Endodermal cell (in vitro differentiated cells): ENCODE measurements around the gene STX11. TPM values are rescaled to one million over a fixed set of nuclear protein-coding genes. Genes with fewer than 3 reads are reported as not detected.

Experiments
- DNase-seq: peaks from one replicate; pipeline ENCODE4 v3.0.0-alpha.2; 2017
- H3K27ac ChIP-seq: 2 replicates; pipeline ENCODE4 v1.5.1; 2013; ENCODE audit warnings: mild to moderate bottlenecking, low read depth, low read length, moderate library complexity
- H3K27me3 ChIP-seq: 2 replicates; pipeline ENCODE4 v1.6.1; 2013; ENCODE audit warnings: mild to moderate bottlenecking, low read length, moderate library complexity; ENCODE audit not compliant: insufficient read depth, control insufficient read depth, poor library complexity, severe bottlenecking
- H3K36me3 ChIP-seq: 2 replicates; pipeline ENCODE4 v1.7.0; 2013; ENCODE audit warnings: mild to moderate bottlenecking, low read length, moderate library complexity; ENCODE audit not compliant: control insufficient read depth, insufficient read depth
- H3K4me1 ChIP-seq: one replicate; pipeline ENCODE4 v1.7.0; 2013; ENCODE audit warnings: low read length; ENCODE audit not compliant: control insufficient read depth, insufficient read depth
- H3K4me3 ChIP-seq: 2 replicates; pipeline ENCODE4 v1.5.1; 2013; ENCODE audit warnings: mild to moderate bottlenecking, low read length, moderate library complexity
- H3K9ac ChIP-seq: 2 replicates; pipeline ENCODE4 v1.6.1; 2013; ENCODE audit warnings: mild to moderate bottlenecking, low read length, moderate library complexity; ENCODE audit not compliant: poor library complexity, severe bottlenecking; ENCODE audit errors: extremely low read depth
- H3K9me3 ChIP-seq: 2 replicates; pipeline ENCODE4 v1.6.1; 2013; ENCODE audit warnings: mild to moderate bottlenecking, low read length, moderate library complexity; ENCODE audit not compliant: control insufficient read depth
- H3K27ac Mint-ChIP-seq: 2 replicates; pipeline ENCODE4 v1.8.0; 2020; ENCODE audit warnings: mixed read lengths
- H3K27me3 Mint-ChIP-seq: 2 replicates; pipeline ENCODE4 v1.8.0; 2021; ENCODE audit warnings: mild to moderate bottlenecking, mixed read lengths; ENCODE audit not compliant: insufficient read depth
- H3K36me3 Mint-ChIP-seq: 2 replicates; pipeline ENCODE4 v1.8.0; 2020; ENCODE audit warnings: low read depth, mixed read lengths
- H3K4me1 Mint-ChIP-seq: 2 replicates; pipeline ENCODE4 v1.8.0; 2020; ENCODE audit warnings: mixed read lengths
- H3K4me3 Mint-ChIP-seq: 2 replicates; pipeline ENCODE4 v1.8.0; 2020; ENCODE audit warnings: mild to moderate bottlenecking, moderate library complexity, mixed read lengths
- H3K9me3 Mint-ChIP-seq: 2 replicates; pipeline ENCODE4 v1.8.0; 2020; ENCODE audit warnings: mild to moderate bottlenecking, mixed read lengths
- WGBS, 2 experiments: methylation state at CpG; one replicate each; pipeline versions ENCODE4 v1.1.5 to v1.1.7; 2013; ENCODE audit warnings: missing lambda C conversion rate in 2 of 2, mixed read lengths in 1 of 2; ENCODE audit not compliant: insufficient coverage in 1 of 2, insufficient read length in 1 of 2; 5-methylcytosine and 5-hydroxymethylcytosine counted together
- total RNA-seq, 2 donors: library from RNA; stranded (reverse); fragmentation: NEBNext Ultra II Directional in 1 of 2; extraction: Animal tissue kit (Norgen Biotek cat#: 25700) in 1 of 2; gene quantifications; 2 replicates in 1 of 2; 3 replicates in 1 of 2; pipeline ENCODE4 v1.2.1, GENCODE V29; 2021
- TF ChIP-seq, protein P1 (sequence below): fragments of 200-600 bp; sonication (generic); conservative IDR thresholded peaks from 2 replicates; pipeline ENCODE4 v1.5.0; 2021; ENCODE audit warnings: antibody characterized with exemption, mild to moderate bottlenecking

The STX11 gene
- total RNA-seq, 2 donors from 2014 or later = 0.29 TPM; not detected in 1

DNA sequence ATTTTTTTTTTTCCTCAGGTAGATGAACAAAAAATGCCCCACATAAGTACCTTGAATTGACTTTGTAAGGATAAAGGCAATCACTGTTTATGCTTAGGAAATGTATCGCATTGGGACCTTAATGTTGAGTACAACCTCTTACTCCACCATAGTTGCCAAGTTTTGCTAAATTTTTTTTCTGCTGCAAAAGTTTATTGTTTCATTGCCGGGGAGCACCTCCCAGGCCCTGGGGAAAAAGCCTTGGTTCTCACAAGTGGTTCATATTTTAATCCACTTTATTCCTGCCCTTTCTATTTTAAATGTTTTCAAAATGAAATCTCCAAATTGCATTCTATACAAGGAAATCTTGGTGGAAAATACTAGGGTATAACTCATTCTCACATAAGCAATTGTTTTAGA lies 82.5 kb downstream of the STX11 start:
- WGBS, 2 experiments = 83 to 94% methylated on average over 1 to 2 of the region's 2 CpGs
- Mint-ChIP-seq H3K36me3 (no peaks in the 10 kb centered on the region), H3K9me3 (peaks cover 11% of the 10 kb centered on the region), H3K27me3 (no peaks in the 10 kb centered on the region), H3K27ac (no peak overlapping the region), H3K4me1 (no peaks in the 10 kb centered on the region), H3K4me3 (no peak overlapping the region)
- TF ChIP-seq, protein P1, sequence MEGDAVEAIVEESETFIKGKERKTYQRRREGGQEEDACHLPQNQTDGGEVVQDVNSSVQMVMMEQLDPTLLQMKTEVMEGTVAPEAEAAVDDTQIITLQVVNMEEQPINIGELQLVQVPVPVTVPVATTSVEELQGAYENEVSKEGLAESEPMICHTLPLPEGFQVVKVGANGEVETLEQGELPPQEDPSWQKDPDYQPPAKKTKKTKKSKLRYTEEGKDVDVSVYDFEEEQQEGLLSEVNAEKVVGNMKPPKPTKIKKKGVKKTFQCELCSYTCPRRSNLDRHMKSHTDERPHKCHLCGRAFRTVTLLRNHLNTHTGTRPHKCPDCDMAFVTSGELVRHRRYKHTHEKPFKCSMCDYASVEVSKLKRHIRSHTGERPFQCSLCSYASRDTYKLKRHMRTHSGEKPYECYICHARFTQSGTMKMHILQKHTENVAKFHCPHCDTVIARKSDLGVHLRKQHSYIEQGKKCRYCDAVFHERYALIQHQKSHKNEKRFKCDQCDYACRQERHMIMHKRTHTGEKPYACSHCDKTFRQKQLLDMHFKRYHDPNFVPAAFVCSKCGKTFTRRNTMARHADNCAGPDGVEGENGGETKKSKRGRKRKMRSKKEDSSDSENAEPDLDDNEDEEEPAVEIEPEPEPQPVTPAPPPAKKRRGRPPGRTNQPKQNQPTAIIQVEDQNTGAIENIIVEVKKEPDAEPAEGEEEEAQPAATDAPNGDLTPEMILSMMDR = no peak
- H3K9ac ChIP-seq = no peak overlapping the region
- no peak overlapping the region for H3K4me3 ChIP-seq
- no peaks in the 10 kb centered on the region for H3K4me1 ChIP-seq
- DNase-seq = no peak
- H3K27ac ChIP-seq = no peak overlapping the region
- H3K27me3 ChIP-seq = no peaks in the 10 kb centered on the region
- no peaks in the 10 kb centered on the region for H3K36me3 ChIP-seq
- H3K9me3 ChIP-seq = peaks cover 12% of the 10 kb centered on the region

DNA sequence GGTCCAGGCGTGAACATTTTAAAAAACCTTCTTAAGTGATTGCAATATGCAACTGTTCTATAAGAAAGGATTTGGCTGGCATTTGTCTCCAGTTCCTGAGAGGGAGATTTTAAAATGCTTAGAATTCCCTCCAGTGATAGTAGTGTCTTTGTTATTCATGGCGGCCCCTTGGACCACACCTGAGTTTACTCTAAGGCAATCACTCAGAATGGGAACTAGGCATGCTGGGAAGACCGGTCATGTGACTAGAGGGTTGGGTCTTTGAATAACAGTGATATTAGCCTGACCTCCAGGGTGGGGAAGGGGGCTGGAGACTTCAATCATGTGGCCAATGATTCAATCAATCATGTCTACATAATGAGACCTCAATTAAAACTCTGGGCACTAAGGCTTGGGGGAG lies 84.1 kb downstream of the STX11 start:
- Histone ChIP-seq H3K4me1 (no peaks in the 10 kb centered on the region), H3K4me3 (no peak overlapping the region), H3K36me3 (no peaks in the 10 kb centered on the region), H3K27me3 (no peaks in the 10 kb centered on the region), H3K27ac (no peak overlapping the region), H3K9me3 (peaks cover 16% of the 10 kb centered on the region), H3K9ac (no peak overlapping the region)
- DNase-seq = no peak
- no peaks in the 10 kb centered on the region for H3K36me3 Mint-ChIP-seq
- 95 to 97% methylated on average over 3 of the region's 3 CpGs for WGBS, 2 experiments
- no peaks in the 10 kb centered on the region for H3K4me1 Mint-ChIP-seq
- TF ChIP-seq, protein P1 = no peak
- H3K27ac Mint-ChIP-seq = no peak overlapping the region
- H3K4me3 Mint-ChIP-seq = no peak overlapping the region
- H3K27me3 Mint-ChIP-seq = no peaks in the 10 kb centered on the region
- peaks cover 19% of the 10 kb centered on the region for H3K9me3 Mint-ChIP-seq

DNA sequence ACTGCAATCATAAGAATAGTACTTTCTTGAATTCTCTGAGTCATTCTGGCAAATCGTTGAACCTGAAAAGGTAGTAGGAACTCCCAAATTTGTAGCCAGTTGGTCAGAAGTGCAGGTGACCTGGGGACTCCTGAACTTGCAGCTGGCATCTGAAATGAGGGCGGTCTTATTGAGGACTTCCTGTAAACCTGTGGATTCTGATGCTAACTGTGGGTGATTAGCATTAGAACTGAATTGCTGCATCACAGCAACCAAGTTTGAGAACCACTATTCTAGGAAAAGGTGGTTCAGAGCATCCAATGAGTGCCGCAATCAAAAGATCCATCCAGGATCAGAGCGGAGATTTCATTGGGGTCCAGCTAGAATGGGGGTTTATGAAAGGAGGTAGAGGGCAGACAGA lies 84.6 kb downstream of the STX11 start:
- H3K4me3 Mint-ChIP-seq = no peak overlapping the region
- 94 to 95% methylated on average over 3 to 4 of the region's 4 CpGs for WGBS, 2 experiments
- peaks cover 16% of the 10 kb centered on the region for H3K9me3 ChIP-seq

More for the DNA sequence above, 84.6 kb downstream of the STX11 start:
- H3K36me3 ChIP-seq = no peaks in the 10 kb centered on the region
- H3K27ac ChIP-seq = no peak overlapping the region
- no peak for DNase-seq
- no peaks in the 10 kb centered on the region for H3K27me3 Mint-ChIP-seq
- H3K27ac Mint-ChIP-seq = no peak overlapping the region
- H3K9me3 Mint-ChIP-seq = peaks cover 19% of the 10 kb centered on the region
- no peaks in the 10 kb centered on the region for H3K27me3 ChIP-seq
- H3K4me3 ChIP-seq = no peak overlapping the region
- no peak overlapping the region for H3K9ac ChIP-seq
- TF ChIP-seq, protein P1 = no peak
- no peaks in the 10 kb centered on the region for H3K4me1 ChIP-seq
- H3K4me1 Mint-ChIP-seq = peaks cover under 1% of the 10 kb centered on the region
- H3K36me3 Mint-ChIP-seq = no peaks in the 10 kb centered on the region

Other genes with a start within 250 kb of the STX11 start
- 1 to 10 TPM; 1.4 to 1.6 TPM for gene PLAGL1, start 142.3 kb upstream of the STX11 start, total RNA-seq
- 100 to 1,000 TPM; 124 to 138 TPM for gene SF3B5, start 54.9 kb upstream of the STX11 start, total RNA-seq
- 10 to 100 TPM; 67.7 to 79.7 TPM for gene UTRN, start 134.8 kb downstream of the STX11 start, total RNA-seq